ENCODE results near the gene TESMIN.
A peak's percentile ranks its signal among the peaks of the same experiment; 100 is the strongest.

TESMIN gene

GRCh38 chr11:68751331-68751856, at the start of gene TESMIN:
TSS of gene TESMIN (minus strand) at chr11:68751520. CDS start at chr11:68750660, 860 bp downstream.
- peak; percentile 90 for DNase-seq (ENCODE audit: low read depth)

GRCh38 chr11:68798221-68798813, 47.0 kb upstream of the TESMIN start:
- peak; percentile 18 for DNase-seq (ENCODE audit: low read depth)

GRCh38 chr11:68796801-68797200, 45.5 kb upstream of the TESMIN start:
- no peak for DNase-seq (ENCODE audit: low read depth)

GRCh38 chr11:68792400-68792966, 41.2 kb upstream of the TESMIN start:
- DNase-seq (ENCODE audit: low read depth) = no peak

- DNase-seq (ENCODE audit: low read depth) = no peak
Measured at GRCh38 chr11:68784653-68785052, 33.3 kb upstream of the TESMIN start.

- DNase-seq (ENCODE audit: low read depth) = no peak
Measured at GRCh38 chr11:68783216-68783821, 32.0 kb upstream of the TESMIN start.

GRCh38 chr11:68782711-68783110, 31.4 kb upstream of the TESMIN start:
- DNase-seq (ENCODE audit: low read depth) = no peak

GRCh38 chr11:68780829-68781228, 29.5 kb upstream of the TESMIN start:
- DNase-seq (ENCODE audit: low read depth) = no peak

GRCh38 chr11:68778205-68778604, 26.9 kb upstream of the TESMIN start:
- DNase-seq (ENCODE audit: low read depth) = no peak

- no peak for DNase-seq (ENCODE audit: low read depth)
Measured at GRCh38 chr11:68776442-68777235, 25.3 kb upstream of the TESMIN start.

GRCh38 chr11:68775951-68776388, 24.6 kb upstream of the TESMIN start:
- DNase-seq (ENCODE audit: low read depth) = no peak

GRCh38 chr11:68774194-68774585, 22.9 kb upstream of the TESMIN start:
- DNase-seq (ENCODE audit: low read depth) = no peak

- no peak for DNase-seq (ENCODE audit: low read depth)
Measured at GRCh38 chr11:68773521-68774193, 22.3 kb upstream of the TESMIN start.

GRCh38 chr11:68772936-68773335, 21.6 kb upstream of the TESMIN start:
- no peak for DNase-seq (ENCODE audit: low read depth)

GRCh38 chr11:68770781-68771180, 19.5 kb upstream of the TESMIN start:
- no peak for DNase-seq (ENCODE audit: low read depth)

- DNase-seq (ENCODE audit: low read depth) = no peak
Measured at GRCh38 chr11:68767672-68768071, 16.4 kb upstream of the TESMIN start.

- DNase-seq (ENCODE audit: low read depth) = no peak
Measured at GRCh38 chr11:68766786-68767185, 15.5 kb upstream of the TESMIN start.

GRCh38 chr11:68764746-68765145, 13.4 kb upstream of the TESMIN start:
- no peak for DNase-seq (ENCODE audit: low read depth)

GRCh38 chr11:68763926-68764657, 12.8 kb upstream of the TESMIN start:
- DNase-seq (ENCODE audit: low read depth) = no peak

- DNase-seq (ENCODE audit: low read depth) = no peak
Measured at GRCh38 chr11:68763181-68763721, 11.9 kb upstream of the TESMIN start.

GRCh38 chr11:68762481-68762880, 11.2 kb upstream of the TESMIN start:
- no peak for DNase-seq (ENCODE audit: low read depth)
